ENCODE results near the gene DIP2A. TPM values are rescaled to one million over a fixed set of nuclear protein-coding genes. Genes with fewer than 3 reads are reported as not detected.

The DIP2A gene
- total and polyA plus RNA-seq, 4 donors: 15.5 to 71.4 (median 28.7) TPM

- peaks cover 9 to 46% (median 35%) of the 10 kb centered on the region in 4 donors for H3K36me3 ChIP-seq (ENCODE audit: control insufficient read depth in 4 of 4, insufficient read depth in 4 of 4, low read length in 4 of 4)
- no peak overlapping the region for H3K4me3 ChIP-seq
- no peaks in the 10 kb centered on the region for H3K4me1 ChIP-seq (ENCODE audit: control insufficient read depth in 5 of 5, insufficient read depth in 5 of 5, low read length in 5 of 5)
- no peak overlapping the region for H3K27ac ChIP-seq (ENCODE audit: low read depth in 1 of 2, low read length in 1 of 2)
- H3K9ac ChIP-seq (ENCODE audit: insufficient read depth in 1 of 2, low read length in 2 of 2): no peak overlapping the region
- no peak for DNase-seq
- H3K27me3 ChIP-seq (ENCODE audit: control insufficient read depth in 3 of 3, insufficient read depth in 3 of 3, low read length in 2 of 3): no peaks in the 10 kb centered on the region
- ATAC-seq (ENCODE audit: insufficient read depth, low FRiP score): no peak
- WGBS, 2 donors: 95 to 96% methylated on average over 13 of the region's 13 CpGs
- no peak for TF ChIP-seq CTCF (IDR thresholded peaks at IDR 0.05; ENCODE audit: control extremely low read depth, extremely low read depth)
- no peaks in the 10 kb centered on the region for H3K9me3 ChIP-seq (ENCODE audit: control insufficient read depth in 4 of 4, insufficient read depth in 3 of 4, low read length in 3 of 4)
Observed at GRCh38 chr21:46553993-46554392, 95.3 kb downstream of the DIP2A start.

DNA sequence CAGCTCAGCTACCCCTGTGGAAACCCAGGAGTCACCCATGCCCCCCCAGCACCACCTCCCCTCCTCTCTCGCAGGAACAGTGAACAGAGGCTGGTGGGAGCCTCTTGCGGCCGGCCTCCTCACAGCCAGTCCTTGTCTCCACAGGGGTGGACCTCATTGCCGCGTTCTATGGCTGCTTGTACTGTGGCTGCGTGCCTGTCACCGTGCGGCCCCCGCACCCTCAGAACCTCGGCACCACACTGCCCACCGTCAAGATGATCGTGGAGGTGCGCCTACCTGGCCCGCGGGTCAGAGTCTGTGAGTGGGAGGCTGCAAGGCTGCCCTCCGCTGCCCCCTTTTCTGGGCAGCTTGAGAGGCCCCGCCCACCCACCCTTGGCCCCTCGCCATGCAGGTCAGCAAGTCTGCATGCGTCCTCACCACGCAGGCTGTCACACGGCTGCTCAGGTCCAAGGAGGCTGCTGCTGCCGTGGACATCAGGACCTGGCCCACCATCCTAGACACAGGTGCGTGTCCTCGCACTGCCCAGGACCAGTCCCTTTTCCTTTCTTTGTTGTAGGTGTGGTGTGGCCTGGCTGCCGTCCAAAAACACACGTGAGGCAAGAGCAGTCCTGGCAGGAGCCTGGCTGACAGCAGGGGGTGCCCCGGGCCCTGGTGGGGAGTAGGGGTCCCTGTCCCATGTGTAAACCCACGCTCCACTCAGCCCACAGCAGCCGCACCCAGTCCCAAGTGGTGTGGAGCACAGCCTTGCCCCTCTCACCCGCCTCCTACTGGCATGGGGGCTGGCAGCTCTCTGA lies 95.9 kb downstream of the DIP2A start:
- ATAC-seq (ENCODE audit: insufficient read depth, low FRiP score) (no peak), DNase-seq (peak in 1 of 3 donors; percentile 4)
- Histone ChIP-seq H3K9me3 (ENCODE audit: control insufficient read depth in 4 of 4, insufficient read depth in 3 of 4, low read length in 3 of 4) (no peaks in the 10 kb centered on the region), H3K4me1 (ENCODE audit: control insufficient read depth in 5 of 5, insufficient read depth in 5 of 5, low read length in 5 of 5) (peaks cover 0 to 4% (median 0%) of the 10 kb centered on the region in 5 donors), H3K36me3 (ENCODE audit: control insufficient read depth in 4 of 4, insufficient read depth in 4 of 4, low read length in 4 of 4) (peaks cover 9 to 47% (median 40%) of the 10 kb centered on the region in 4 donors), H3K4me3 (no peak overlapping the region), H3K27ac (ENCODE audit: low read depth in 1 of 2, low read length in 1 of 2) (no peak overlapping the region), H3K9ac (ENCODE audit: insufficient read depth in 1 of 2, low read length in 2 of 2) (no peak overlapping the region), H3K27me3 (ENCODE audit: control insufficient read depth in 3 of 3, insufficient read depth in 3 of 3, low read length in 2 of 3) (no peaks in the 10 kb centered on the region)
- no peak for TF ChIP-seq CTCF (IDR thresholded peaks at IDR 0.05; ENCODE audit: control extremely low read depth, extremely low read depth)
- 91 to 92% methylated on average over 30 of the region's 30 CpGs for WGBS, 2 donors

- 92 to 94% methylated on average over 9 of the region's 9 CpGs for WGBS, 2 donors
- DNase-seq: no peak
- Histone ChIP-seq H3K27me3 (ENCODE audit: control insufficient read depth in 3 of 3, insufficient read depth in 3 of 3, low read length in 2 of 3) (no peaks in the 10 kb centered on the region), H3K9ac (ENCODE audit: insufficient read depth in 1 of 2, low read length in 2 of 2) (no peak overlapping the region), H3K4me3 (no peak overlapping the region), H3K4me1 (ENCODE audit: control insufficient read depth in 5 of 5, insufficient read depth in 5 of 5, low read length in 5 of 5) (peaks cover 0 to 4% (median 0%) of the 10 kb centered on the region in 5 donors), H3K27ac (ENCODE audit: low read depth in 1 of 2, low read length in 1 of 2) (no peak overlapping the region), H3K36me3 (ENCODE audit: control insufficient read depth in 4 of 4, insufficient read depth in 4 of 4, low read length in 4 of 4) (peaks cover 9 to 45% (median 37%) of the 10 kb centered on the region in 4 donors), H3K9me3 (ENCODE audit: control insufficient read depth in 4 of 4, insufficient read depth in 3 of 4, low read length in 3 of 4) (no peaks in the 10 kb centered on the region)
- TF ChIP-seq CTCF (IDR thresholded peaks at IDR 0.05; ENCODE audit: control extremely low read depth, extremely low read depth): no peak
- ATAC-seq (ENCODE audit: insufficient read depth, low FRiP score): no peak
Observed at GRCh38 chr21:46555225-46555617, 96.5 kb downstream of the DIP2A start.
